ENCODE results near the gene ZNF678.

- no peak for TF ChIP-seq CTCF (conservative IDR thresholded peaks at IDR 0.05 in 1 of 2, IDR thresholded peaks at IDR 0.05 in 1 of 2; ENCODE audit: extremely low read depth in 1 of 2, insufficient read depth in 1 of 2, low read depth in 1 of 2, low read length in 2 of 2)
- no peak for TF ChIP-seq EZH2 (IDR thresholded peaks at IDR 0.05; ENCODE audit: borderline replicate concordance, low read length)
These were observed 16.6 kb upstream of the ZNF678 start for GRCh38 chr1:227546598-227547309.
